ENCODE measurements around the gene SGSM2. TPM values are rescaled to one million over a fixed set of nuclear protein-coding genes. Genes with fewer than 3 reads are reported as not detected.

SGSM2 gene
- total and polyA plus RNA-seq, 2 donors (not counting 1 experiment from before 2014, with no cell fraction given): 139 to 181 TPM

DNA sequence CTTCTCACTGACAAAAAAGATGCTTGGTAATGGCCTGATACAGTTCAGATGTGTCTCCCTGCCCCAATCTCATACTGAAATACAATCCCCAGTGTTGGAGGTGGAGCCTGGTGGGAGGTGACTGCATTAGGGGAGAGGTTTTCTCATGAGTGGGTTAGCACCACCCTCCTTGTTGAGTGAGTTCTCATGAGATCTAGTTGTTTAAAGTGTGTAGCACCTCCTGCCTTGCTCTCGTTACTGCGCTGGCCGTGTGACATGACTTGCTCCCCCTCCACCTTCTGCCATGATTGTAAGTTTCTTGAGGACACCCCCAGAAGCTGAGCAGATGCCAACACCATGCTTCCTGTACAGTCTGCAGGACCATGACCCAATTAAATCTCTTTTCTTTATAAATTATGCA lies 6.0 kb upstream of the SGSM2 start:
- H3K9me3 ChIP-seq (ENCODE audit: control extremely low read depth in 1 of 3, control insufficient read depth in 2 of 3, insufficient read depth in 1 of 3, low read length in 2 of 3): no peaks in the 10 kb centered on the region
- no peaks in the 10 kb centered on the region for H3K27me3 ChIP-seq (replicated peaks in 1 of 4; ENCODE audit: control extremely low read depth in 1 of 4, control insufficient read depth in 3 of 4, insufficient read depth in 4 of 4, low read length in 3 of 4)
- TF ChIP-seq EZH2 (IDR thresholded peaks at IDR 0.05; ENCODE audit: borderline replicate concordance, insufficient read depth, low read depth, low read length, poor library complexity, severe bottlenecking): no peak
- TF ChIP-seq CTCF (IDR thresholded peaks at IDR 0.05): no peak
- no peak overlapping the region for H2AFZ ChIP-seq (ENCODE audit: insufficient read depth, low read depth, low read length, poor library complexity, severe bottlenecking)
- H3K9ac ChIP-seq (ENCODE audit: low read length): no peak overlapping the region
- no peak for ATAC-seq (ENCODE audit: low read depth)
- H3K36me3 ChIP-seq (replicated peaks in 1 of 2; ENCODE audit: control extremely low read depth in 1 of 2, control insufficient read depth in 1 of 2, extremely low read depth in 1 of 2, insufficient read depth in 2 of 2, low read length in 1 of 2): peaks cover 0 to 75% of the 10 kb centered on the region in 2 experiments
- Mint-ChIP-seq H3K27me3 (no peaks in the 10 kb centered on the region), H3K9me3 (ENCODE audit: insufficient read depth) (no peaks in the 10 kb centered on the region), H3K27ac (no peak overlapping the region), H3K4me1 (peaks cover 16% of the 10 kb centered on the region), H3K4me3 (no peak overlapping the region)
- H3K79me2 ChIP-seq (ENCODE audit: control insufficient read depth, insufficient read depth, low read length): peaks cover 32% of the 10 kb centered on the region
- no peak overlapping the region for H3K27ac ChIP-seq (ENCODE audit: low read length in 2 of 2)
- H4K20me1 ChIP-seq (ENCODE audit: control insufficient read depth, insufficient read depth, low read length, poor library complexity, severe bottlenecking): no peaks in the 10 kb centered on the region
- no peak overlapping the region for H3K4me3 ChIP-seq (ENCODE audit: control extremely low read depth in 1 of 5, extremely low read depth in 1 of 5, insufficient read depth in 1 of 5, low read depth in 2 of 5, low read length in 4 of 5)
- intact Hi-C loops (cut with micrococcal nuclease): no loop called here
- no peak for DNase-seq
- H3K4me2 ChIP-seq (replicated peaks; ENCODE audit: low read depth, low read length, poor library complexity, severe bottlenecking): no peak overlapping the region
- peaks cover 9 to 13% of the 10 kb centered on the region in 2 donors for H3K4me1 ChIP-seq (ENCODE audit: control insufficient read depth in 2 of 2, insufficient read depth in 2 of 2, low read length in 2 of 2)
- ChIA-PET CTCF (interaction anchor here (0.6 to 1.4 kb wide), 2 partner anchors 22 to 815 kb away, joined by 4 read pairs; partner anchors contain the start of gene INPP5K), POLR2A (no interaction called here)
- WGBS (ENCODE audit: insufficient coverage): 75% methylated on average over 3 of the region's 3 CpGs

DNA sequence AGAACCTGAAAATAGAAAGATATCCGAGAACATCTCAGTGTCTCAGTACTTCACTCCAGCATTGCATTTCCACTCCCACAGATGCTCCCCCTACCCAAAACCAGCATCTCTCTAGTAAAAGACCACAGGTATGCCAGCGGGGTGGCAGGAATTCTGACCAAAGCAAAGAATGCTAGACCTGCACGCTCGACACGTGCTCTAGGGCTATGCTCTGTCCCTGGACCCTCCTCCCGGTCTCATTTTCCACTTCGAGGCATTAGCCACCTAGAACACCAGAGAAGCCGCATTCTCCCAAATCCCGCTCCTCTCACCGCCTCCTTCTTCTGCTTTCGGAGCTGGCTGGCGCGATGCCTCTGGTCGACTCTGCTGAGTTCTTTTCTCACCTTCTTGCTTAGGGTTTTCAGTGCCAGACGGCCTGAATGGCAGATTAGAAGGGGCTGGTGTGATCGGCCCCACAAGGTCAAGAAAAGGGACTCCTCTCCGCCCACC lies 1.5 kb upstream of the SGSM2 start:
- H3K9ac ChIP-seq (ENCODE audit: low read length): peak overlapping the region; percentile 69
- H3K9me3 Mint-ChIP-seq (ENCODE audit: insufficient read depth): no peaks in the 10 kb centered on the region
- H3K9me3 ChIP-seq (ENCODE audit: control extremely low read depth in 1 of 3, control insufficient read depth in 2 of 3, insufficient read depth in 1 of 3, low read length in 2 of 3): no peaks in the 10 kb centered on the region
- H3K79me2 ChIP-seq (ENCODE audit: control insufficient read depth, insufficient read depth, low read length): peaks cover 34% of the 10 kb centered on the region
- H3K27me3 ChIP-seq (replicated peaks in 1 of 4; ENCODE audit: control extremely low read depth in 1 of 4, control insufficient read depth in 3 of 4, insufficient read depth in 4 of 4, low read length in 3 of 4): no peaks in the 10 kb centered on the region
- peaks cover 9 to 25% of the 10 kb centered on the region in 2 donors for H3K4me1 ChIP-seq (ENCODE audit: control insufficient read depth in 2 of 2, insufficient read depth in 2 of 2, low read length in 2 of 2)
- peaks cover 24% of the 10 kb centered on the region for H3K4me1 Mint-ChIP-seq
- no peaks in the 10 kb centered on the region for H3K27me3 Mint-ChIP-seq
- H3K4me2 ChIP-seq (replicated peaks; ENCODE audit: low read depth, low read length, poor library complexity, severe bottlenecking): peak overlapping the region; percentile 98
- peak overlapping the region; percentile 77 to 87 (median 82) for H3K4me3 ChIP-seq (ENCODE audit: control extremely low read depth in 1 of 5, extremely low read depth in 1 of 5, insufficient read depth in 1 of 5, low read depth in 2 of 5, low read length in 4 of 5)
- H2AFZ ChIP-seq (ENCODE audit: insufficient read depth, low read depth, low read length, poor library complexity, severe bottlenecking): peak overlapping the region; percentile 77
- no peak for ATAC-seq (ENCODE audit: low read depth)
- peaks cover 0 to 42% of the 10 kb centered on the region in 2 experiments for H3K36me3 ChIP-seq (replicated peaks in 1 of 2; ENCODE audit: control extremely low read depth in 1 of 2, control insufficient read depth in 1 of 2, extremely low read depth in 1 of 2, insufficient read depth in 2 of 2, low read length in 1 of 2)
- intact Hi-C loops (cut with micrococcal nuclease): loop anchor here (1.0 to 5.0 kb wide), 5 partner anchors 32 to 377 kb away; partner anchors contain the start of genes CLUH, SMG6 and SRR
- H3K27ac ChIP-seq (ENCODE audit: low read length in 2 of 2): peak overlapping the region in 1 of 2 donors; percentile 64
- DNase-seq: no peak
- no peaks in the 10 kb centered on the region for H4K20me1 ChIP-seq (ENCODE audit: control insufficient read depth, insufficient read depth, low read length, poor library complexity, severe bottlenecking)
- ChIA-PET POLR2A (interaction anchor here (0.5 to 1.6 kb wide), 5 partner anchors 16 to 501 kb away, joined by 3 to 14 read pairs (median 4); no protein-coding TSS in a partner anchor), CTCF (interaction anchor here (1.3 to 3.7 kb wide), 6 partner anchors 17 to 90 kb away, joined by 3 to 21 read pairs (median 6); no protein-coding TSS in a partner anchor)
- 5% methylated on average over 16 of the region's 17 CpGs for WGBS (ENCODE audit: insufficient coverage)
- peak overlapping the region; percentile 95 for H3K27ac Mint-ChIP-seq
- TF ChIP-seq EZH2 (IDR thresholded peaks at IDR 0.05; ENCODE audit: borderline replicate concordance, insufficient read depth, low read depth, low read length, poor library complexity, severe bottlenecking): no peak
- TF ChIP-seq CTCF (IDR thresholded peaks at IDR 0.05): no peak
- peak overlapping the region; percentile 100 for H3K4me3 Mint-ChIP-seq
